Calu3 (cell line): ENCODE measurements around the gene TRMO. TPM values are rescaled to one million over a fixed set of nuclear protein-coding genes. Genes with fewer than 3 reads are reported as not detected.

Experiments
- BruUV-seq: library from RNA; stranded (reverse); fragments of 400-500 nt; replicated peaks from 2 replicates; lab custom pipeline; 2021; lab: Mats Ljungman, UMichigan
- CTCF ChIA-PET: fragments of 300-600 bp; sonication (Branson Sonifier 250); formaldehyde crosslinking; loops from one replicate; lab custom pipeline; 2022; ENCODE audit warnings: antibody characterized with exemption; lab: Charles Lee
- DNase-seq: peaks from one replicate; pipeline ENCODE4 v3.0.0; 2022
- H3K27ac Mint-ChIP-seq: one replicate; pipeline ENCODE4 v1.8.0; 2022; ENCODE audit warnings: mixed read lengths; ENCODE audit not compliant: unreplicated experiment
- H3K27me3 Mint-ChIP-seq: one replicate; pipeline ENCODE4 v1.8.0; 2022; ENCODE audit warnings: mixed read lengths; ENCODE audit not compliant: unreplicated experiment
- H3K36me3 Mint-ChIP-seq: one replicate; pipeline ENCODE4 v1.8.0; 2022; ENCODE audit warnings: mild to moderate bottlenecking, moderate library complexity, mixed read lengths; ENCODE audit not compliant: insufficient read depth, unreplicated experiment
- H3K4me1 Mint-ChIP-seq: one replicate; pipeline ENCODE4 v1.8.0; 2022; ENCODE audit warnings: mild to moderate bottlenecking, low read depth, mixed read lengths; ENCODE audit not compliant: unreplicated experiment
- H3K4me3 Mint-ChIP-seq: one replicate; pipeline ENCODE4 v1.8.0; 2022; ENCODE audit warnings: mild to moderate bottlenecking, low read depth, moderate library complexity, mixed read lengths; ENCODE audit not compliant: unreplicated experiment
- H3K9me3 Mint-ChIP-seq: one replicate; pipeline ENCODE4 v1.8.0; 2022; ENCODE audit warnings: low read depth, mixed read lengths; ENCODE audit not compliant: unreplicated experiment
- intact Hi-C: fragments of 100-400 bp; cut with micrococcal nuclease; formaldehyde crosslinking; loops from one replicate; pipeline ENCODE4 v1.10.0; 2022; ENCODE audit not compliant: unreplicated experiment
- total RNA-seq: library from RNA; stranded (reverse); gene quantifications from 2 replicates; pipeline ENCODE4 v1.2.3, GENCODE V29; 2022
- TF ChIP-seq, protein P1 (sequence below): fragments of 200-600 bp; IDR thresholded peaks from one replicate; pipeline ENCODE4 v1.8.0; 2022; ENCODE audit warnings: antibody characterized with exemption; ENCODE audit not compliant: unreplicated experiment

Gene TRMO
- total RNA-seq, 1 experiment from 2014 or later = 4.8 TPM

- Mint-ChIP-seq H3K36me3 (peaks cover 6% of the 10 kb centered on the region), H3K27ac (no peak overlapping the region), H3K27me3 (no peaks in the 10 kb centered on the region), H3K9me3 (no peaks in the 10 kb centered on the region), H3K4me3 (no peak overlapping the region), H3K4me1 (peaks cover 27% of the 10 kb centered on the region)
- CTCF ChIA-PET = no interaction called here
- TF ChIP-seq, protein P1, sequence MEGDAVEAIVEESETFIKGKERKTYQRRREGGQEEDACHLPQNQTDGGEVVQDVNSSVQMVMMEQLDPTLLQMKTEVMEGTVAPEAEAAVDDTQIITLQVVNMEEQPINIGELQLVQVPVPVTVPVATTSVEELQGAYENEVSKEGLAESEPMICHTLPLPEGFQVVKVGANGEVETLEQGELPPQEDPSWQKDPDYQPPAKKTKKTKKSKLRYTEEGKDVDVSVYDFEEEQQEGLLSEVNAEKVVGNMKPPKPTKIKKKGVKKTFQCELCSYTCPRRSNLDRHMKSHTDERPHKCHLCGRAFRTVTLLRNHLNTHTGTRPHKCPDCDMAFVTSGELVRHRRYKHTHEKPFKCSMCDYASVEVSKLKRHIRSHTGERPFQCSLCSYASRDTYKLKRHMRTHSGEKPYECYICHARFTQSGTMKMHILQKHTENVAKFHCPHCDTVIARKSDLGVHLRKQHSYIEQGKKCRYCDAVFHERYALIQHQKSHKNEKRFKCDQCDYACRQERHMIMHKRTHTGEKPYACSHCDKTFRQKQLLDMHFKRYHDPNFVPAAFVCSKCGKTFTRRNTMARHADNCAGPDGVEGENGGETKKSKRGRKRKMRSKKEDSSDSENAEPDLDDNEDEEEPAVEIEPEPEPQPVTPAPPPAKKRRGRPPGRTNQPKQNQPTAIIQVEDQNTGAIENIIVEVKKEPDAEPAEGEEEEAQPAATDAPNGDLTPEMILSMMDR = no peak
- no TSS peak for BruUV-seq
- intact Hi-C loops = no loop called here
- DNase-seq = peak; percentile 18
Observed at GRCh38 chr9:97873882-97874281, 48.4 kb downstream of the TRMO start.

DNA sequence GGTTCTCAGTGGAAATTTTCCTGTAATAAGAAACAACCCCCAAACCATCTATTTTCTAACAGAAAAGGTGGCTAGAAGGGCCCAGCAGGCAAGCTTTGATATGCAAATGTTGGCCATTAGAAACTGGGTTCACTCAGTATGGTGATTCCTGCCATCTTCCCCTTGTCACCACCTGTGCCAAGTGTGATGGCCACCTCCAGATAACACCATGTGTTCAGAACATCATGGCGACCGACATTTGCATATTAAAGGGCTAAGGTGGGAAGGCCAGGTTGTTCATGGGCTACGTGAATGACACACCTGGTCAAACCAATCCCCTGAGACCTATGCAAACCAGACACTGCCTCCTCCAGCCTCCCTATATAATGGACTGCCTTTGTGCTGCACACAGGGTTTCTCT, 48.9 kb downstream of the TRMO start:
- no TSS peak for BruUV-seq
- H3K27ac Mint-ChIP-seq = no peak overlapping the region

GRCh38 chr9:97868859-97869258, 53.4 kb downstream of the TRMO start:
- intact Hi-C loops = no loop called here
- DNase-seq = no peak
- no peak overlapping the region for H3K27ac Mint-ChIP-seq
- no peaks in the 10 kb centered on the region for H3K27me3 Mint-ChIP-seq
- TF ChIP-seq, protein P1 = no peak
- CTCF ChIA-PET = no interaction called here
- peaks cover 4% of the 10 kb centered on the region for H3K4me1 Mint-ChIP-seq
- no TSS peak for BruUV-seq
- H3K9me3 Mint-ChIP-seq = no peaks in the 10 kb centered on the region
- no peaks in the 10 kb centered on the region for H3K36me3 Mint-ChIP-seq
- no peak overlapping the region for H3K4me3 Mint-ChIP-seq

More for the DNA sequence above, 48.9 kb downstream of the TRMO start:
- Mint-ChIP-seq H3K27me3 (no peaks in the 10 kb centered on the region), H3K4me1 (peaks cover 27% of the 10 kb centered on the region), H3K36me3 (peaks cover 6% of the 10 kb centered on the region), H3K4me3 (no peak overlapping the region), H3K9me3 (no peaks in the 10 kb centered on the region)
- intact Hi-C loops = no loop called here
- CTCF ChIA-PET = no interaction called here
- TF ChIP-seq, protein P1 = no peak
- DNase-seq = no peak

GRCh38 chr9:97866848-97867247, 55.5 kb downstream of the TRMO start:
- H3K27me3 Mint-ChIP-seq = no peaks in the 10 kb centered on the region
- no peaks in the 10 kb centered on the region for H3K36me3 Mint-ChIP-seq
- H3K4me3 Mint-ChIP-seq = no peak overlapping the region
- no peaks in the 10 kb centered on the region for H3K9me3 Mint-ChIP-seq
- no TSS peak for BruUV-seq
- intact Hi-C loops = no loop called here
- no peak for DNase-seq
- CTCF ChIA-PET = no interaction called here
- no peak overlapping the region for H3K27ac Mint-ChIP-seq
- TF ChIP-seq, protein P1 = no peak
- H3K4me1 Mint-ChIP-seq = no peaks in the 10 kb centered on the region
